Tibial nerve (tissue), 4 donors: Measurements from ENCODE around the gene CHKA. TPM values are rescaled to one million over a fixed set of nuclear protein-coding genes. Genes with fewer than 3 reads are reported as not detected.
A peak's percentile ranks its signal among the peaks of the same experiment; 100 is the strongest.

ENCODE experiments used
- DNase-seq, 2 donors: peaks; one replicate each; pipeline ENCODE4 v3.0.0-alpha.2; 2019; ENCODE audit warnings: low spot score in 2 of 2
- H3K27ac ChIP-seq, 4 donors: fragments of 200-600 bp; sonication (generic) in 3 of 4; one replicate each; pipeline ENCODE4 v1.5.1; 2017 to 2019; ENCODE audit warnings: mild to moderate bottlenecking in 1 of 4
- H3K27me3 ChIP-seq, 2 donors: fragments of 200-600 bp; sonication (generic) in 1 of 2; one replicate each; pipeline versions ENCODE4 v1.5.1 to v1.6.0; 2017 to 2019
- H3K36me3 ChIP-seq, 3 donors: fragments of 200-600 bp; sonication (generic); one replicate each; pipeline ENCODE4 v1.5.1; 2018 to 2019
- H3K4me1 ChIP-seq, 4 donors: fragments of 200-600 bp; sonication (generic) in 3 of 4; one replicate each; pipeline ENCODE4 v1.5.1; 2017 to 2019
- H3K4me3 ChIP-seq, 4 donors: fragments of 200-600 bp; sonication (generic) in 3 of 4; one replicate each; pipeline ENCODE4 v1.5.1; 2017 to 2019; ENCODE audit warnings: mild to moderate bottlenecking in 1 of 4, moderate library complexity in 1 of 4
- H3K9me3 ChIP-seq, 4 donors: fragments of 200-600 bp; sonication (generic) in 3 of 4; one replicate each; pipeline ENCODE4 v1.5.1; 2017 to 2019
- EP300 ChIP-seq, 2 donors: sonication (generic); formaldehyde crosslinking; IDR thresholded peaks; one replicate each; pipeline ENCODE4 v1.6.1; 2017; ENCODE audit warnings: antibody characterized with exemption in 2 of 2, mild to moderate bottlenecking in 1 of 2
- POLR2A ChIP-seq, 2 donors: fragments of 450-650 bp; IDR thresholded peaks; one replicate each; pipeline ENCODE4 v1.6.1; 2017; ENCODE audit warnings: antibody characterized with exemption in 2 of 2, mild to moderate bottlenecking in 2 of 2, moderate library complexity in 2 of 2
- WGBS, 2 donors: methylation state at CpG; one replicate each; pipeline ENCODE4 v1.1.5; 2018; 5-methylcytosine and 5-hydroxymethylcytosine counted together
- total RNA-seq, 4 donors: library from RNA; depleted of rRNA; stranded (reverse); fragments of >200 nt; gene quantifications; one replicate each; pipeline ENCODE4 v1.1.0, GENCODE V29; 2016
- TF ChIP-seq, protein P1 (sequence below), 5 experiments: fragments of 200-600 bp in 3 of 5; fragments of 450-650 bp in 2 of 5; sonication (generic) in 3 of 5; IDR thresholded peaks; one replicate each; pipeline ENCODE4 v1.5.1; 2016 to 2019; ENCODE audit warnings: antibody characterized with exemption in 5 of 5, mild to moderate bottlenecking in 3 of 5, moderate library complexity in 2 of 5

The CHKA gene
- total RNA-seq, 4 donors from 2014 or later: 53.7 to 83.9 (median 78.0) TPM

DNA sequence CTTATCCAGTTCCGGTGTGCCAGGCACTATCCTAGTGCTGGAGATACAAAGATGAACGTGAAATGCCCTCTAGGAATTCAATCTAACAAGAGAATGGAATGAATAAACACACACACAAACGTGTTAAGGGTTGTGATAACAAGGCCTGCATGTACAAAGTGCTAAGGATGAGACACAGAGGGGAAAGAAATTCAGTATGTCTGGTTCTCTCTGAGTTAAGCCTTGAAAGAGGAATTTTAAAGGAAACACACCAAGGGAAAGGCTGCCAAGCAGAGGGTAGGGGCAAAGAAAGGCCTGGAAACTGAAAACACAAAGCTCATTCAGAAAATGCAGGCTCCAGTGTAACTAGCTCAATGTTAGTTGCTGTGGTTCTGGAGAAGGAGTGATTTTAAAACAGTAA is 4.2 kb downstream of the CHKA start:
- H3K4me3 ChIP-seq: no peak overlapping the region
- no peaks in the 10 kb centered on the region for H3K27me3 ChIP-seq
- WGBS, 2 donors: 24 to 27% methylated on average over 3 of the region's 3 CpGs
- no peaks in the 10 kb centered on the region for H3K9me3 ChIP-seq
- TF ChIP-seq POLR2A (IDR thresholded peaks at IDR 0.05) (no peak), EP300 (IDR thresholded peaks at IDR 0.05) (no peak)
- TF ChIP-seq, protein P1, sequence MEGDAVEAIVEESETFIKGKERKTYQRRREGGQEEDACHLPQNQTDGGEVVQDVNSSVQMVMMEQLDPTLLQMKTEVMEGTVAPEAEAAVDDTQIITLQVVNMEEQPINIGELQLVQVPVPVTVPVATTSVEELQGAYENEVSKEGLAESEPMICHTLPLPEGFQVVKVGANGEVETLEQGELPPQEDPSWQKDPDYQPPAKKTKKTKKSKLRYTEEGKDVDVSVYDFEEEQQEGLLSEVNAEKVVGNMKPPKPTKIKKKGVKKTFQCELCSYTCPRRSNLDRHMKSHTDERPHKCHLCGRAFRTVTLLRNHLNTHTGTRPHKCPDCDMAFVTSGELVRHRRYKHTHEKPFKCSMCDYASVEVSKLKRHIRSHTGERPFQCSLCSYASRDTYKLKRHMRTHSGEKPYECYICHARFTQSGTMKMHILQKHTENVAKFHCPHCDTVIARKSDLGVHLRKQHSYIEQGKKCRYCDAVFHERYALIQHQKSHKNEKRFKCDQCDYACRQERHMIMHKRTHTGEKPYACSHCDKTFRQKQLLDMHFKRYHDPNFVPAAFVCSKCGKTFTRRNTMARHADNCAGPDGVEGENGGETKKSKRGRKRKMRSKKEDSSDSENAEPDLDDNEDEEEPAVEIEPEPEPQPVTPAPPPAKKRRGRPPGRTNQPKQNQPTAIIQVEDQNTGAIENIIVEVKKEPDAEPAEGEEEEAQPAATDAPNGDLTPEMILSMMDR (IDR thresholded peaks at IDR 0.05): no peak
- H3K4me1 ChIP-seq: peaks cover 0 to 68% (median 44%) of the 10 kb centered on the region in 4 donors
- no peak for DNase-seq
- H3K27ac ChIP-seq: peak overlapping the region; percentile 30 to 100 (median 68)
- no peaks in the 10 kb centered on the region for H3K36me3 ChIP-seq

- DNase-seq: no peak
- H3K36me3 ChIP-seq: no peaks in the 10 kb centered on the region
- H3K4me3 ChIP-seq: no peak overlapping the region
- H3K27ac ChIP-seq: peak overlapping the region in 3 of 4 donors; percentile 44 to 100 (median 93)
- H3K27me3 ChIP-seq: no peaks in the 10 kb centered on the region
- H3K9me3 ChIP-seq: no peaks in the 10 kb centered on the region
- TF ChIP-seq EP300 (IDR thresholded peaks at IDR 0.05) (no peak), POLR2A (IDR thresholded peaks at IDR 0.05) (no peak)
- TF ChIP-seq, protein P1 (IDR thresholded peaks at IDR 0.05): no peak
- 90 to 93% methylated on average over 7 of the region's 7 CpGs for WGBS, 2 donors
- H3K4me1 ChIP-seq: peaks cover 0 to 65% (median 41%) of the 10 kb centered on the region in 4 donors
Measured at GRCh38 chr11:68116126-68116525, 5.1 kb downstream of the CHKA start.

- Histone ChIP-seq H3K36me3 (no peaks in the 10 kb centered on the region), H3K27ac (peak overlapping the region in 3 of 4 donors; percentile 63 to 100 (median 93)), H3K27me3 (no peaks in the 10 kb centered on the region), H3K4me3 (no peak overlapping the region), H3K9me3 (no peaks in the 10 kb centered on the region), H3K4me1 (peaks cover 0 to 65% (median 41%) of the 10 kb centered on the region in 4 donors)
- TF ChIP-seq POLR2A (IDR thresholded peaks at IDR 0.05): no peak
- peak in 1 of 2 donors; percentile 77 for TF ChIP-seq EP300 (IDR thresholded peaks at IDR 0.05)
- DNase-seq: no peak
- WGBS, 2 donors: 49 to 55% methylated on average over 1 of the region's 1 CpG
Measured at GRCh38 chr11:68115285-68115684, 5.9 kb downstream of the CHKA start.

GRCh38 chr11:68113986-68114385 is 7.2 kb downstream of the CHKA start:
- peak overlapping the region; percentile 28 to 100 (median 78) for H3K27ac ChIP-seq
- H3K4me1 ChIP-seq: peaks cover 0 to 62% (median 34%) of the 10 kb centered on the region in 4 donors
- no peaks in the 10 kb centered on the region for H3K27me3 ChIP-seq
- DNase-seq: no peak
- H3K4me3 ChIP-seq: no peak overlapping the region
- WGBS, 2 donors: 30 to 31% methylated on average over 3 of the region's 3 CpGs
- peaks cover 0 to 5% (median 0%) of the 10 kb centered on the region in 3 donors for H3K36me3 ChIP-seq
- TF ChIP-seq POLR2A (IDR thresholded peaks at IDR 0.05) (no peak), EP300 (IDR thresholded peaks at IDR 0.05) (peak; percentile 44 to 81)
- TF ChIP-seq, protein P1 (IDR thresholded peaks at IDR 0.05): no peak
- no peaks in the 10 kb centered on the region for H3K9me3 ChIP-seq

GRCh38 chr11:68107689-68108088 is 13.5 kb downstream of the CHKA start:
- Histone ChIP-seq H3K4me1 (peaks cover 0 to 26% (median 0%) of the 10 kb centered on the region in 4 donors), H3K27ac (peak overlapping the region in 1 of 4 donors; percentile 37), H3K4me3 (no peak overlapping the region), H3K9me3 (no peaks in the 10 kb centered on the region), H3K27me3 (no peaks in the 10 kb centered on the region), H3K36me3 (peaks cover 0 to 5% (median 0%) of the 10 kb centered on the region in 3 donors)
- no peak for TF ChIP-seq POLR2A (IDR thresholded peaks at IDR 0.05)
- no peak for TF ChIP-seq EP300 (IDR thresholded peaks at IDR 0.05)
- TF ChIP-seq, protein P1 (IDR thresholded peaks at IDR 0.05): no peak
- WGBS, 2 donors: 77 to 83% methylated on average over 10 of the region's 10 CpGs
- DNase-seq: no peak
